ACC112 (cell line): ENCODE measurements around the gene C1orf159.
"Not testable (repeated sequence)": the region's sequence is repeated elsewhere in the genome, so short reads cannot be mapped to it uniquely, and the experiment has no call there.

Experiments
- H2AFZ ChIP-seq: fragments of 200-600 bp; sonication (generic); one replicate; pipeline ENCODE4 v1.6.0; 2017; ENCODE audit warnings: antibody characterized with exemption, low read length; ENCODE audit not compliant: unreplicated experiment
- H3K27ac ChIP-seq: fragments of 200-600 bp; sonication (generic); 2 replicates; pipeline ENCODE4 v1.5.1; 2014; ENCODE audit warnings: low read depth, mild to moderate bottlenecking, antibody characterized with exemption, low read length, moderate library complexity
- H3K27me3 ChIP-seq: fragments of 200-600 bp; sonication (generic); 2 replicates; pipeline ENCODE4 v1.6.1; 2014; ENCODE audit warnings: mild to moderate bottlenecking, antibody characterized with exemption, low read length, moderate library complexity, mixed read lengths; ENCODE audit not compliant: insufficient read depth
- H3K36me3 ChIP-seq: fragments of 200-600 bp; sonication (generic); 2 replicates; pipeline ENCODE4 v1.6.1; 2016; ENCODE audit warnings: mild to moderate bottlenecking, antibody characterized with exemption, low read length, moderate library complexity, mixed read lengths; ENCODE audit not compliant: insufficient read depth
- H3K4me1 ChIP-seq: fragments of 200-600 bp; sonication (generic); one replicate; pipeline ENCODE4 v1.6.1; 2016; ENCODE audit warnings: low read length, mixed read lengths; ENCODE audit not compliant: insufficient read depth, unreplicated experiment, control insufficient read depth
- H3K4me3 ChIP-seq: fragments of 200-600 bp; sonication (generic); 2 replicates; pipeline ENCODE4 v1.5.1; 2014; ENCODE audit warnings: mild to moderate bottlenecking, low read depth, low read length
- H3K79me2 ChIP-seq: fragments of 200-600 bp; sonication (generic); one replicate; pipeline ENCODE4 v1.6.0; 2016; ENCODE audit warnings: low read length; ENCODE audit not compliant: control insufficient read depth, unreplicated experiment, insufficient read depth

Gene C1orf159

GRCh38 chr1:1067860-1068516 lies 47.9 kb downstream of the C1orf159 start:
- Histone ChIP-seq H3K4me3 (peak overlapping the region; percentile 9; the same call in 1 of the 2 replicates), H3K4me1 (peaks cover 26% of the 10 kb centered on the region), H3K27me3 (no peaks in the 10 kb centered on the region), H3K79me2 (no peaks in the 10 kb centered on the region), H2AFZ (no peak overlapping the region), H3K36me3 (no peaks in the 10 kb centered on the region), H3K27ac (no peak overlapping the region)

DNA sequence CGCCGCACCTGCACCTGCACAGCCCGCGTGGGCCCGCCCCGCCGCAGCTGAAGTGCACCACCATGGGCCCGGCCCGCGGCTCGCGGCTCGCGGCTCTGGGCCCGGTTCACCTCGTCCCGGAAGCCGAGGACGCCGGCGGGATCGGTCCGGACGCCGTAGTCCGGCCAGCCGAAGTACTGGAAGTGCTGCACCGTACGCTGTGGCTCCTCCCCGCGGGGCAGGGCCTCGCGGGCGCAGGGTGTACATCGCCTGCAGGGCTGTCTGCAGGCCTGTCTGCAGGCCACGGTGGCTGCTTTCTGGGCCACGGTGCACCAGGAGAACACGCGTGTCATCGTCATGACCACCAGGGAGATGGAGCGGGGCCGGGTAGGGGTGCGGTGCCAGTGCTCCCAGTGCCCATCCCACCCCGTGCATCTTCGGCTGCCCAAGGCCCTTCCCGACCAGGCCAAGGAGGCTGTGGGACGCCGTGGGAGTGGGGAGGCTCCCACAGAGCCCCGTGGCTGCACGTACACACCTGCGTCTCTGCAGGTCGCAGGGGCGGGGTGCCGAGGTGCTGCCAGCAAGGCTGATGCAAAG lies 48.5 kb downstream of the C1orf159 start:
- Histone ChIP-seq H3K4me1 (peaks cover 32% of the 10 kb centered on the region), H3K36me3 (no peaks in the 10 kb centered on the region), H3K4me3 (no peak overlapping the region), H3K79me2 (no peaks in the 10 kb centered on the region), H3K27ac (no peak overlapping the region), H3K27me3 (no peaks in the 10 kb centered on the region), H2AFZ (no peak overlapping the region)

GRCh38 chr1:1066403-1067283 lies 49.2 kb downstream of the C1orf159 start:
- no peaks in the 10 kb centered on the region for H3K79me2 ChIP-seq
- H3K36me3 ChIP-seq, result no peaks in the 10 kb centered on the region
- no peak overlapping the region for H2AFZ ChIP-seq
- no peak overlapping the region for H3K27ac ChIP-seq
- no peak overlapping the region for H3K4me3 ChIP-seq
- peaks cover 35% of the 10 kb centered on the region for H3K4me1 ChIP-seq
- H3K27me3 ChIP-seq, result no peaks in the 10 kb centered on the region

DNA sequence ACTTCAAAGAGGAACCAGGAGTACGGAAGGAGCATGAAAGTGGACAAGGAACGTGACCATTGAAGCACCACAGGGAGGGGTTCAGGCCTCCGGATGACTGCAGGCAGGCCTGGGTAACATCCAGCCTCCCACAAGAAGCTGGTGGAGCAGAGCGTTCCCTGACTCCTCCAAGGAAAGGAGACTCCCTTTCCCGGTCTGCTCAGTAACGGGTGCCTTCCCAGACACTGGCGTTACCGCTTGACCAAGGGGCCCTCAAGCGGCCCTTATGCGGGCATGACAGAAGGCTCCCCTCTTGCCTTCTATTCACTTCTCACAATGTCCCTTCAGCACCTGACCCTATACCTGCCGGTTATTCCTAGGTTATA lies 50.0 kb downstream of the C1orf159 start:
- H2AFZ ChIP-seq, H3K27me3 ChIP-seq: not testable (repeated sequence)
- peaks cover 35% of the 10 kb centered on the region for H3K4me1 ChIP-seq

GRCh38 chr1:1065265-1065939 lies 50.5 kb downstream of the C1orf159 start:
- Histone ChIP-seq H3K4me3 (no peak overlapping the region), H3K27ac (no peak overlapping the region), H3K27me3 (0 out of 2 replicates have a peak, but pooled peaks cover 1% of the 10 kb centered on the region), H3K36me3 (no peaks in the 10 kb centered on the region), H3K79me2 (no peaks in the 10 kb centered on the region), H3K4me1 (peaks cover 30% of the 10 kb centered on the region), H2AFZ (no peak overlapping the region)

More for the DNA sequence above, 50.0 kb downstream of the C1orf159 start:
- not testable (repeated sequence) for H3K36me3 ChIP-seq, H3K27ac ChIP-seq, H3K79me2 ChIP-seq, H3K4me3 ChIP-seq

GRCh38 chr1:1063945-1064831 lies 51.7 kb downstream of the C1orf159 start:
- 0 out of 2 replicates have a peak, but pooled peaks cover 6% of the 10 kb centered on the region for H3K27me3 ChIP-seq
- no peaks in the 10 kb centered on the region for H3K79me2 ChIP-seq
- peaks cover 25% of the 10 kb centered on the region for H3K4me1 ChIP-seq
- H3K4me3 ChIP-seq, result peak overlapping the region; percentile 13
- H3K36me3 ChIP-seq, result no peaks in the 10 kb centered on the region
- H2AFZ ChIP-seq, result no peak overlapping the region
- peak overlapping the region; percentile 50; the same call in 1 of the 2 replicates for H3K27ac ChIP-seq

DNA sequence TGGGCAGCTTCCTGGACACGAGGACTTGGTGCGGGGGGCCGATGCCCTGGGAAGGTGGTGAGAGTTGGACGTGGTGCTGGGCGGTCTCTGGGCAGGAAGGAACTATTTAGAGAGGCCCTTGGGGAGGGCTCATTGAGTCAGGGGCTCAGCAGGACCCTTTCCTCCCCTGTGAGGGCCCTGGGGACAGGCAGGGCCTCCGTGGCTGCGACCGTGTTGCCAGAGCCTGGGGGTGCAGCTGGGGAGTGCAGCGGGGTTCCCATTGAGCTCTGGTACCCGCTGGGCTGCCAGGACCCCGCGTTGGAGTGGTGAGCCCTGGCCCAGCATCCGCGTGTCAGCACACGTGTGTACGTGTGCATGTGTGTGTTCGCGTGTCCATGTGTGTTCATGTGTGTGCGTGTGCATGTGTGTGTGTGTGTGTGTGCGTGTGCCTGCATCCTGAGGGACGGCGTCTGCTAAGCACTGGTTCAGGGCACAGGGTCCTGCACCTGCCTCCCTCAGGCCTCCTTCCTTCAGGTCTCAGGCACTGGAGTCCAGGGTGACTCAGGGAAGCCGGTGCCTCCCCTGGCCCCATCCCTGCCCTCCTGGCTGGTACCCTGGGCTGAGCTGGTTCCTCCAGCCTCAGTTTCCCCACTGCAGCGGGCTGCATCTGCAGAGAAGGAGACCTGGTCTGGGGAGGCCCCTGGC lies 52.5 kb downstream of the C1orf159 start:
- Histone ChIP-seq H2AFZ (no peak overlapping the region), H3K36me3 (no peaks in the 10 kb centered on the region), H3K4me3 (peak overlapping the region; percentile 13), H3K4me1 (peaks cover 25% of the 10 kb centered on the region), H3K79me2 (no peaks in the 10 kb centered on the region), H3K27ac (peak overlapping the region; percentile 50; the same call in 1 of the 2 replicates), H3K27me3 (0 out of 2 replicates have a peak, but pooled peaks cover 6% of the 10 kb centered on the region)

DNA sequence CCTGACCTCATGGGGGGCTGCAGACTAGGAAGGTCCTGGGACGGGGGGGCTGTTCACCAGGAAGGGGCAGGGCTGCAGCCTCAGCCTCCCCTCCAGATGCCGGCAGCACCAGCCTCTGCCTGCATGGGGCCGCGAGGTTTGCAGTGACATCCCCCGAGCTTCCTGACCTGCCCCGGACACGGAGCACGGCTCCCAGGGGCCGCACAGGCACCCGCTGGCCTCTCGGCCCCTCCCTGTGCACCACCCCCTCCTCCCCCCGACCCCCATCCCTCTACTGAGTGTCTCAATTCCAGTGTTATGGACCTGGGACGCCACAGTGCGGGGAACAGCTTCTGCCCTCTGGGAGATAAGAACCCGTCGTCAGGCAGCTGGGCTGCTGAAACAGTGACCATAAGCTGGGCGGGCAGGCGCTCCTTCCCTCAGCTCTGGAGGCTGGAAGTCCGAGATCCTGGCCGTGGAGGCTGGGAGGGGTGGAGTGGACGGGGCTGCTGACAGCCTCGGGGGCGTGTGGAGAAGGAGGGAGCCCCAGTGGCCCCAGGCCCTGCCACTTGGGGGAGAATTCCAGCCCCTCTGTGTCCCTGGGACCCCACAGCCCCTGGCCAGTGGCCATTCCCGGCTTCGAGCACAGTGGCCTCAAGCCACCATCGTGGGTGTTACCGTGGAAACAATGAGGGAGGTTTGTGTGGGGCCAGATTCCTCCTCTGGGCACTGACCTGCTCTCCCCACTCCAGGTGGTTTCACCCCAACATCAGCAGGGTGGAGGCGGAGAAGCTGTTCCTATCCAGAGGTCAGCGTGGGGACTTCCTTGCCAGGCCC lies 53.3 kb downstream of the C1orf159 start:
- peaks cover 30% of the 10 kb centered on the region for H3K4me1 ChIP-seq
- no peaks in the 10 kb centered on the region for H3K36me3 ChIP-seq
- peak overlapping the region; percentile 42; the same call in 1 of the 2 replicates for H3K4me3 ChIP-seq
- H3K79me2 ChIP-seq, result no peaks in the 10 kb centered on the region
- H3K27ac ChIP-seq, result no peak overlapping the region
- no peak overlapping the region for H2AFZ ChIP-seq
- H3K27me3 ChIP-seq, result 0 out of 2 replicates have a peak, but pooled peaks cover 6% of the 10 kb centered on the region
